Spleen (tissue), 7 donors: ENCODE data around the gene KCNK4.

Experiments used
- CTCF ChIP-seq, 11 experiments: fragments of 200-600 bp in 7 of 11; fragments of 450-650 bp in 4 of 11; sonication (generic) in 4 of 11; IDR thresholded peaks in 8 of 11; conservative IDR thresholded peaks in 3 of 11; 1 replicate in 7 of 11; 2 replicates in 4 of 11; pipeline versions ENCODE4 v1.4.0 to v1.8.0; 2016 to 2021; ENCODE audit warnings: antibody characterized with exemption in 11 of 11, inconsistent platforms in 4 of 11, mild to moderate bottlenecking in 1 of 11
- POLR2A ChIP-seq, 3 donors: fragments of 450-650 bp; IDR thresholded peaks; one replicate each; pipeline ENCODE4 v1.5.1; 2017; ENCODE audit warnings: antibody characterized with exemption in 3 of 3, mild to moderate bottlenecking in 1 of 3
- POLR2AphosphoS5 ChIP-seq, 3 donors: sonication (generic); formaldehyde crosslinking; IDR thresholded peaks; one replicate each; pipeline ENCODE4 v1.5.1; 2017; ENCODE audit warnings: antibody characterized with exemption in 3 of 3
- donor health status: DM: no; HTN: no; CAD: no; lungs with moderate emphysema.
- donor health status: DM: no; HTN: no; CAD: no.
- donor health status: DM: no; HTN: no; CAD: no.

DNA sequence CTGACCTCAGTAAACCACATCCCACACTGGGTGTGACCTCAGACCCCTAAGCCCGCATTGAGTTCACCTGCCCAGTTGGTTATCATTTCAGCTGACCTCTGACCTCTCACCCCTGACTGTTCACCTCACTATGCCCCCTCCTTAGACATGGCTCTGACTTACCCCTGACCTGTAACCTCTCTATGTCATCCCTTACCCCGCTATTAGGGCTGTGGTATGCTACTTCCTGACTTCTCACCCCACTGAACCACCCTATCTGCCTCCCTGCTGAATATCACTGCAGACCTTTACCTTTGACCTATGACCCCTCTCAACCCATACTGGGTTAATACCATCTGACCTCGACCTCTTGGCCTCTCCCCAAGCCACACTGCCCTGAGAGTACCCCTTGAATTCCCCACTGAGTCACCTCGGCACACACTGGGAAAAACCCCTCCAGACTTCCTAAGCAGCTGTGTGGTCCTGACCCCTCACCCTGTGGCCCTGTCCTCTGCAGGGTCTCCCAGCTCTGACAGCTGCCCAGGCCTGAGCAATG is 31.5 kb upstream of the KCNK4 start:
- TF ChIP-seq CTCF (IDR thresholded peaks at IDR 0.05 in 8 of 11, conservative IDR thresholded peaks at IDR 0.05 in 3 of 11) (no peak), POLR2AphosphoS5 (IDR thresholded peaks at IDR 0.05) (no peak), POLR2A (IDR thresholded peaks at IDR 0.05) (no peak)
